Islet precursor cell (in vitro differentiated cells): ENCODE measurements around the gene ARMC7.

Experiments used
- DNase-seq: peaks from one replicate; pipeline ENCODE4 v3.0.0-alpha.2; 2018

The ARMC7 gene

DNA sequence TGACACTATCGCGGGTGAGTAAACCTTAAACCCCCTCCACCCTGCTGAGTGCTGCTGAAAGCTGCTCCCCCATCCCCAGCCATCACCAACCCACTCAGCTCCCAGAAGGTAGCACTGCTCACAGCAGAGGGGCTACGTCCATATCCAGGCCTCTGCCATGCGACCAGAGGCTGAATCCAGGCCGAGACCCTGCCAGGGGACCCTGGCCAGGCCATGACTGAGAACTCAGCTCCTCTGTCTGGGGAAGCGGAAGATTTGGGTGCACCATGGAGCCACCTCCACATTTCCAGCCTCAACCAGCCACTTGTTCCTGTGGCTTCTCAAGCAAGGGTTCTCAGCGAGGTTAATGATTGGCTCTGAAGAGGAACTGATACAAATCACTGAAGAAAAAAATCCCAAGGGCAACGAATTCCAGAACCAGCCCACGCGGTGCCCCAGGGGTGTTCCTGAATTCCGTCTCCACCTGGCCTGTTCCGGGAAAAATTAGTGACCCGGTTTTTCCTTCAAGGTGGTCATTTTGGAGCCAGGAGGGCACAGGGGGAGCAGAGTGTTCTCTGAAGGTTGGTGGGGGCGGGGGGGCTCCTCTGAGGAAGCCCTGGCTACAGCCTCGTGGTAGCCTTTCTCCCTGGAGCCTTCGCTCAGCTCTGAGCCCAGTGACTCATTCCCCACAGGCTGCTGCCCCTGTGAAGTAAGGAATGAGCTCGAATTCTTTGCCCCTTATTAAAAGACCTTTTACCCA is 31.3 kb upstream of the ARMC7 start:
- peak; percentile 92 for DNase-seq

DNA sequence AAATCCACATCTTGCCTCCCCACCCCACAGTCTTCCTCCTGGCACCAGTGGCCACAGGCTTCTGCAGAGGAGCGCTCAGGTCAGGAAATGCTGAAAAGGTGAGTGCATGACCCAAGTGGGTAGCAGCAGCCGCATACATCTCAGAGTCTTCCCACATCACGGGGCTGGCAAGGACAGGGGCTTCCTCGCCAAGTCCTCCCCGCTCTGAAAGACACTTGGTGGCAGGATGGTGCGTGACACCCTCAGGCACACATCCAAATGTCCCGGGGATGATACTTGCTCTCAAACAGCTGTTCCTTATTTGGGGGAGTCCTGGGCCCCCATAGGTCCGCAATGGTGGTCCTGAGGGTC is 30.8 kb upstream of the ARMC7 start:
- DNase-seq, result no peak

GRCh38 chr17:75081611-75082540 is 27.9 kb upstream of the ARMC7 start:
- no peak for DNase-seq

DNA sequence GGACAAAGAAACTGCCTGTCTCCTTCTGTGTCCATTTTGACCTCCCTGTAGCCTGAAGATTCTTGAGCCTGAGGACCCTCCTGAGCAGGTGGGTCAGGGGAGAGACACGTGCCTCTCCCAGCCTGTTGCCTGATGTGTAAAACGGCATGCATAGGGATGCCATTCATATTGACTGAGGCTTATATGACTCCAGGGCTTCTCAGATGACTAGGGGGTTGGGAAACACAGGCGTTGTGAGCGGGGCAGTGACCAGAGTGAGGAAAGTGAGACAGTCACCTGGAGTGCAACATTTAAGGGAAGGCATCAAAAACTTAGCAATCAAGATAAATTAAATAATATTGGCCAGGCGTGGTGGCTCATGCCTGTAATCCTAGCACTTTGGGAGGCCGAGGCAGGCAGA is 27.1 kb upstream of the ARMC7 start:
- no peak for DNase-seq

DNA sequence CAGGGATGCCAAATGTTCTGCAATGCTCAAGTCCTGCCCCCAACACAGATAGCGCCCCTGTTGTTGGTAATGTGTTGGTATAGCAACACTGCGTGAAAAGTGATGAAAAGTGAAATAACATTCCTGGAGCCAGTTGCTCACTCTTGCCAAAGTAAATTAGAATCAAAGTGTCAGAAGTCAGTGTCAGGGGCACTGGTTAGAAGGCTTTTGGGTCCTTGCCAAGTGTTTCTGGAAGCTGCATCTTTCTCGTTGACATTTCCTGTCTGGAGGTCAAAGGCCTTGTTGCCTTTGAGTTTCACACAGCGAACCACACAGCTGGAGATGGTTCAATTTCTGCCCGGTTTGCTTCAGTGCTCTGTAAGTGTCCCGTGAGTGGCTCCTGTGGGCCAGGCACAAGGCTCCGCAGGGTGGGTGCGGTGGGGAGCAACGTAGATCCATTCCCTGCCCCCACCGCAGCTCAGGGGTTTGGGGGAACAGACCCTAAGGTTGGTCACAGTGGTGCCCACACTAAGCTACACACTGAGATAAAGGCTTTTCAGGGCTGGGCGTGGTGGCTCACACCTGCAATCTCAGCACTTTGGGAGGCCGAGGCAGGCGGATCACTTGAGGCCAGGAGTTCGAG is 25.6 kb upstream of the ARMC7 start:
- no peak for DNase-seq

DNA sequence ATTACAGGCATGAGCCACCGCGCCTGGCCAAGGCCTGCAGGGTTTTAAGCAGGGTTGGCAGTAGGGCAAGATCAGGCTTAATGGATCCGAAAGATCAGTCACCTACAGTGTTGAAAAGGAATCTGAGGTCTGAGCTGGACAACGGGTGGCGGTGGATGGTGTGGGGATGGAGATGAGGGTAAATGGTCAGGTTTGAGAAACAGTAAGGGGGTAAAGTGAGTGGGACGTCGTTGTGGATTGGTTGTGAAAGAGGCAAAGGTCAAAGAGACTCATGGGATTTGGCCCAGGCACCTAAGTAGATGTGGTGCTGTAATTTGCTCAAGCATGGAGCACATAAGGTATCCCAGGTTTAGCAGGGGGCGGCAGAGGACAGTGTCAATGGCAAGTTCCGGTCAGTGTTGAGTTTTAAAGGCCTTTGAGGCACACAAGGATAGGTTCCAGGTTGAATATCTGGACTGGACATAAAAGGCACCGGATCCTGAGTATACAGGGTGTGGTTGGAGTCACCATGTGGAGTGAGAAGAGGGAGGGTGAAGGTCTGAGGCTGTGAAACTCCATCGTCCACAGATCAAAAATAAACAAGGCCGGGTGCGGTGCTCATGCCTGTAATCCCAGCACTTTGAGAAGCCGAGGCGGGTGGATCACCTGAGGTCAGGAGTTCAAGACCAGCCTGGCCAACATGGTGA is 23.1 kb upstream of the ARMC7 start:
- peak; percentile 60 for DNase-seq

- no peak for DNase-seq
Observed at GRCh38 chr17:75087182-75087557, 22.6 kb upstream of the ARMC7 start.

DNA sequence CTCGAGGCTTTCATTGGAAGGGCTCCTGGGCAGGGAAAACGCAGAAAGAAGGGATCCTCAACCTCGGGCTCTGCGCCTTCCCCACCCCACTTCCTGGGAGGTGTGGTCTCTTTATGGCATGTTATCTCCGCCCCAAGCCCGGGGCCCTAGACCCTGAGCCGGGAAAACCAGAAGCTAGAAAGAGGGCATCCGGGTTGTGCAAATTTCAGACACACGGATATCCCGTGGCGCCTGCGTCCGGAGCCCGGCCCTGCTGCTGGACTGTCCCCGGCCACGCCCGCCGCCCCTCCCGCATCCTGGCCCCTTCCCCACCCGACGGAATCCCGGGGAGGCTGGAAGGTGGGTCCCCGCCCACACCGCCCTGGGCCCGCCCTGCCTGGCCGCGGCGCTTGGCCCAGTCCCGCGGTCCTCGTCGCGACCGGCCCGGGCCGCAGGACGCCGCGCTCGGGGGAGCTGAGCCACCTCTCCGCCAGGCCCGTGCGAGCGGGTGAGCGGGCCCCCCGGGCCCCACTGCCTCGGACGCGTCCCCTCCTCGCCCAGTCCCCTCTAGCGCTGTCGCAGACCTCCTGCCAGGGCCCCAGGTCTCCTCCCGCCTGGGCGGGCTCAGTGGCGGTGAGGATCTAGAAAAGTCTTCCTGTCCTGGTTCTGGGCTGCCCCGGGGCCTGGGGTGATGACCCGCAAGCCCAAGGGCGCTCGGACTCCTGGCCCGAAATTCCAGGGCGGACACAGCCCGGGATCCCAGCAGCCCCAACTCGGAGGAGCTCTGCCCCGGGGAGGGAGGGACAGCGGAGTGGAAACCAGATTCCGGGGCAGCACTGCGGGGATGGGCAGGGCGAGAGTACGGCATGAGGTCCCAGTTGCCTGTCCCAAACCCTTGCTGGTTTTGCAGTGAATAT is 22.0 kb upstream of the ARMC7 start, which contains the start of gene SLC16A5:
TSS of gene SLC16A5 (plus strand) at position 397 of the 896 bp plus-strand sequence. CDS start 5,683 bp downstream, outside the sequence.
- peak; percentile 100 for DNase-seq

GRCh38 chr17:75088465-75089417 is 21.0 kb upstream of the ARMC7 start:
- peak; percentile 92 for DNase-seq

DNA sequence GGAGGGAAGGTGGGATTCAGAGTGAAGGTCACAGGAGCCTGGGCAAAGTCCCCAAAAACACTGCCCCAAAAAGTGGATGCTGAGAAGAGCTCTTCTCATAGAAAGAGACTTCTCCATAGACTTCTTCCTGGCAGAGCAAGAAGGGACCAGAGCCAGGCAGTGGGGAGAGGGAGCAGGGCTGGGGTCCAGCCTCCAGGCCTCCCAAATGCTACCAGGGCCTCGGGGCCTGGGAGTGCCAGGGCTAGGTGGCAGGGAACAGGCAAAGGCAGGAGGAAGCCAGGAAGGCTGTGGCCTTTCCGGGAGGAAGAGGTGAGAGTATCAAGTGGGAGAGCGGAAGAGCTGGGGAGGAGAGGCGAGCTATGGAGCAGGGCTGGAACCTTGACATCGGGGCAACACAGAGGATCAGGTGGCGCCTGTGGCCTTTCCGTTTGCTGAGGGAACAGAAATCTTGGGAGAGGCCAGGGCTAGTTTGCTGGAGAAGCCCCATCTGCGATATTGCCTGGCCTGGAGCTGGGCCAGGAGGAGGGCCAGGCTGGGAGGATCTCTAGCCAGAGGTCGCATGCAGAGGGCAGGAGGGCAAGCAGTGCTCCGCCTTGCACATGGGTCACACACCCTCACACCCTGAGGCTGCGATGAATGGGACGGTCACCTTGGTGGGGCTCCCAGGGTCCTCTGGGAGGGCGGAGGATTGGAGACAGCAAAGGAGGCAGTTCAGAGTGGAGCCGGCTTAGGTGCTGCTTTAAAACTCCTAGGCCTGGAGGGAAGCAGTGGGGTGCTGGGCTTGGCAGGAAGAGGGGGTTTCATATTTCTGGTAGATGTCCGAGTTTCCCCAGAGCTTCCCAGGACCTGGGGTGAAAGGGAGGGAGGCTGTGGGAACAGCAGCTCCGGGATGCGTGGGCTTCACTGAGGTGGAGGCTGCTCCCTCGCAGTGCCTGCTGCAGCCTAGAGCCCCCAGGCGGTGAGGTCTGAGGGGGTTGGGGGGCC is 18.6 kb upstream of the ARMC7 start:
- DNase-seq, result peak; percentile 73

- peak; percentile 61 for DNase-seq
Observed at GRCh38 chr17:75091855-75092327, 17.9 kb upstream of the ARMC7 start.

DNA sequence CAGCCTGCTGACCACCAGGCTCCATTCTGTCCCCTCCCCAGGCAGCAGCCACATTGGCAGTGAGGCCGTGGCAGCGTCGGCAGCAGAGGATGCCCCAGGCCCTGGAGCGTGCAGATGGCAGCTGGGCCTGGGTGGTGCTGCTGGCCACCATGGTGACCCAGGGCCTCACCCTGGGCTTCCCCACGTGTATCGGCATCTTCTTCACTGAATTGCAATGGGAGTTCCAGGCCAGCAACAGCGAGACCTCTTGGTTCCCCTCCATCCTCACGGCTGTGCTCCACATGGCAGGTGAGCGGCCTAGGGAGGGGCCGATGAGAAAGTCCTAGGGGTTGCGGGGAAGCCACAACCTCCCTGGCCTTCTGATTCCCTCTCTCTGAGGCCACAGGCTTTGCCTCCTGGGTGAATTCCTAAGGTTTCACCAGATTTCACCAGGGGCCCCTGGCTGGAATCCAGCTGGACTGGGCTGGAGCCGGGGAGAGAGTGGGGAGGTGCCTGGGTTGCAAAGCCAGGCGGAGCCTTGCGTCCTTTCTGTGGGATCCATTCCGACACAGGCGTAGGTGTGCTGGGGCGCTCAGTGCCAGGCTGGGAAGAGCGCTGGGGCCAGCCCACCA is 16.1 kb upstream of the ARMC7 start:
- peak; percentile 85 for DNase-seq

DNA sequence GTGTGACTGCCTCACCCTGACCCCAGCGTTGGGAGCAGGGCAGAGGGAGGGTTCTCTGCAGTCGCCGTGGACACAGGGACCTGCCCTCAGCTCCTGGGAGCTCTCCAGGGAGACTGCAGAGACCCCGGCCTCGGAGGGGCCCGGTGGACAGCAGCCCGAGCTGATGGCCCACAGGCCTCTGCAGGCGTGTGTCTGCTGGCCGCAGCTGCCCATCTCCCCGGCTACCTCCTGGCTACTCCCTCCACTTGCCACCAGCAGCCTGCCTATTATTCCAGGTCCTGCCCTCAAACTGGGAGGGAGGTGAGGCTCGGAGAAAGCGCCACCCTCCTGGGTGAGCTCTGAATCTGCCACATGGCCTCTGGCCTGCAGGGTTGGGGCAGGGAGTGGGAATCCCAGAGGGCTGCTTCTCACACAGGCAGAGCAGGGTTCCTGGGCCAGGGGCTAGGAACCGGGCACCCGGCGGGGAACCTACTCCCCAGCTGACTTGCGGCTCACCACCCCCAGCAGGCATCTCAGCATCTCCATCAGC is 14.8 kb upstream of the ARMC7 start:
- DNase-seq, result peak; percentile 61

DNA sequence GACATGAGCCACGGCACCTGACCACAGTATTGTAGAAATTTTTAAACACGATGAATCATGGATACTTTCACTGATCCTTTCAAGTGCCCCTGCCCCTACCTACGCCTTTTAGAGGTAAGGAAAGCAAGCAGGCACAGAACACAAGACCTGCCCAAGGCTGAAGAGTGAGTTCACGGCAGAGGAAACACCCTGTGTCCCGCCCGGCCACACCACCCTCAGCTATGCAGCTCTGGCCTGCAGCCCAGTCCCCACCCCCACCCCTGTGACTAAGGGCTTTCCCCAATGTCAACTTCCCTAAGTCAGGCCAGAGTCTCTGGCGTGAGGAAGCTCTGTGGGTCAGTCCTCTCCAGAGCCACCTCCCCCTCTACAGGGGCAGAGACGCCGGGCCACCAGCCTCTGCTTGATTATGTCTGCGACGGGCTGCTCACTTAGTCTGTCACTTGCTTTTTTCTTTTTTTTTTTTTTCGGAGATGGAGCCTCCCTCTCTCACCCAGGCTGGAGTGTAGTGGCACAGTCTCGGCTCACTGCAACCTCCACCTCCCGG is 13.6 kb upstream of the ARMC7 start:
- peak; percentile 98 for DNase-seq

DNA sequence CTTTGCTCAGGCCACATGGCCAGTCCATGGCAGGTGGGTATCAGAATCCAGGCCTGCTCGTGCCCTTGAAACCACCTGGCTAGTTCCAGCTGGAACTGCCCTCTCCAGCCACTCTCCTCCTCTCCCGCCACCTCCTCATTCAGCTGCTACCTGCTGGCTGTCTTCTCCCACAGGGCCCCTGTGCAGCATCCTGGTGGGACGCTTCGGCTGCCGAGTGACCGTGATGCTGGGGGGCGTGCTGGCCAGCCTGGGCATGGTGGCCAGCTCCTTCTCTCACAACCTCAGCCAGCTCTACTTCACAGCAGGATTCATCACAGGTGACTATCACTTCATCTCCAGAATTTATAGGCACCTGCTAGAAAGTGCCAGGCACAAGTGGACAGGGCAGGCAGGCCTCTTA is 11.9 kb upstream of the ARMC7 start:
- DNase-seq, result no peak

- DNase-seq, result no peak
Observed at GRCh38 chr17:75098861-75099260, 10.9 kb upstream of the ARMC7 start.

DNA sequence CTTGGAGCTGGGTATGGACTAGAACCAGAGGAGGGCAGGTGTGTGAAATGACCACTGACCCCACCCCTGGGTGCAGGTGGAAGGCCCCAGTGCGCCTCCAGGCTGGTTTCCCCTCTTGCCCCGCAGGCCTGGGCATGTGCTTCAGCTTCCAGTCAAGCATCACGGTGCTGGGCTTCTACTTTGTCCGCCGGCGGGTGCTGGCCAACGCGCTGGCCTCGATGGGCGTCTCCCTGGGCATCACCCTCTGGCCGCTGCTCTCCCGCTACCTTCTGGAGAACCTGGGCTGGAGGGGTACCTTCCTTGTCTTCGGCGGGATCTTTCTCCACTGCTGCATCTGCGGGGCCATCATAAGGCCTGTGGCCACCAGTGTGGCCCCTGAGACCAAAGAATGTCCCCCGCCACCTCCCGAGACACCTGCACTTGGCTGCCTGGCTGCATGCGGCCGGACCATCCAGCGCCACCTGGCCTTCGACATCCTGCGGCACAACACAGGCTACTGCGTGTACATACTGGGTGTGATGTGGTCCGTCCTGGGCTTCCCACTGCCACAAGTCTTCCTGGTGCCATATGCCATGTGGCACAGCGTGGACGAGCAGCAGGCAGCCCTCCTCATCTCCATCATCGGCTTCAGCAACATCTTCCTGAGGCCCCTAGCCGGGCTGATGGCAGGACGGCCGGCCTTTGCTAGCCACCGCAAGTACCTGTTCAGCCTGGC is 9.7 kb upstream of the ARMC7 start:
- DNase-seq, result no peak
